HEK293 (cell line): ENCODE data around the gene FBXL7.

Source experiments
- CTCF ChIP-seq: fragments of 450-650 bp; formaldehyde crosslinking; IDR thresholded peaks from 2 replicates; pipeline ENCODE4 v1.5.1; 2016; ENCODE audit warnings: missing biosample characterization, missing genetic modification characterization
- PRDM10 ChIP-seq: fragments of 450-650 bp; formaldehyde crosslinking; IDR thresholded peaks from 2 replicates; pipeline ENCODE4 v1.5.1; 2016; ENCODE audit warnings: missing biosample characterization, missing genetic modification characterization
- SALL2 ChIP-seq: fragments of 450-650 bp; formaldehyde crosslinking; IDR thresholded peaks from 2 replicates; pipeline ENCODE4 v1.5.0; 2017; ENCODE audit warnings: missing biosample characterization, mild to moderate bottlenecking, missing genetic modification characterization, borderline replicate concordance
- ZNF2 ChIP-seq: fragments of 450-650 bp; formaldehyde crosslinking; IDR thresholded peaks from 2 replicates; pipeline ENCODE4 v1.5.1; 2016; ENCODE audit warnings: missing biosample characterization, missing genetic modification characterization
- ZNF24 ChIP-seq: fragments of 450-650 bp; formaldehyde crosslinking; IDR thresholded peaks from 2 replicates; pipeline ENCODE4 v1.5.1; 2016; ENCODE audit warnings: missing biosample characterization, missing genetic modification characterization
- ZNF335 ChIP-seq: fragments of 450-650 bp; formaldehyde crosslinking; conservative IDR thresholded peaks from 2 replicates; pipeline ENCODE4 v1.5.1; 2016; ENCODE audit warnings: missing biosample characterization, missing genetic modification characterization
- ZNF558 ChIP-seq: fragments of 450-650 bp; formaldehyde crosslinking; IDR thresholded peaks from 2 replicates; pipeline ENCODE4 v1.5.1; 2016; ENCODE audit warnings: missing biosample characterization, missing genetic modification characterization
- ZNF747 ChIP-seq: fragments of 450-650 bp; formaldehyde crosslinking; IDR thresholded peaks from 2 replicates; pipeline ENCODE4 v1.5.1; 2016; ENCODE audit warnings: missing biosample characterization, missing genetic modification characterization

GRCh38 chr5:15926586-15926985, 426.6 kb downstream of the FBXL7 start:
- TF ChIP-seq ZNF747 (tag by site-specific recombination) (no peak), CTCF (tag by site-specific recombination) (no peak), ZNF24 (tag by site-specific recombination) (no peak), PRDM10 (tag by site-specific recombination) (no peak), SALL2 (tag by site-specific recombination) (no peak), ZNF335 (tag by site-specific recombination) (no peak), ZNF2 (tag by site-specific recombination) (no peak), ZNF558 (no peak)
